WTC11 (cell line): ENCODE measurements around the gene ZFHX3. TPM values are rescaled to one million over a fixed set of nuclear protein-coding genes. Genes with fewer than 3 reads are reported as not detected.

Source experiments
- ATAC-seq: fragments of 200-7000 bp; cut with Tn5 transposase; 2 replicates; pipeline ENCODE4 v1.10.0; 2021; ENCODE audit warnings: mild to moderate bottlenecking, moderate library complexity
- CTCF ChIA-PET: fragments of 300-600 bp; sonication (Branson Sonifier 250); formaldehyde crosslinking; loops from one replicate; lab custom pipeline; 2021; ENCODE audit warnings: antibody characterized with exemption; lab: Charles Lee
- POLR2A ChIA-PET: fragments of 350-600 bp; sonication (Branson Sonifier 250); formaldehyde crosslinking; loops from one replicate; lab custom pipeline; 2021; ENCODE audit warnings: antibody characterized with exemption; lab: Charles Lee
- DNase-seq: peaks from one replicate; pipeline ENCODE4 v3.0.0; 2021; ENCODE audit warnings: low spot score
- H3K27ac Mint-ChIP-seq: 2 replicates; pipeline ENCODE4 v1.8.0; 2021; ENCODE audit warnings: mixed read lengths
- H3K27me3 Mint-ChIP-seq: 2 replicates; pipeline ENCODE4 v1.8.0; 2021; ENCODE audit warnings: low read depth, mild to moderate bottlenecking, moderate library complexity, mixed read lengths
- H3K36me3 Mint-ChIP-seq: 2 replicates; pipeline ENCODE4 v1.8.0; 2021; ENCODE audit warnings: mixed read lengths
- H3K4me1 Mint-ChIP-seq: 2 replicates; pipeline ENCODE4 v1.8.0; 2022; ENCODE audit warnings: mixed read lengths
- H3K4me3 Mint-ChIP-seq: 2 replicates; pipeline ENCODE4 v1.8.0; 2021; ENCODE audit warnings: mild to moderate bottlenecking, moderate library complexity, mixed read lengths
- H3K9me3 Mint-ChIP-seq: 2 replicates; pipeline ENCODE4 v1.8.0; 2021; ENCODE audit warnings: mixed read lengths
- ATF2 ChIP-seq: sonication (generic); formaldehyde crosslinking; IDR thresholded peaks from 2 replicates; pipeline ENCODE4 v1.8.1; 2022; ENCODE audit warnings: low read depth, missing genetic modification reagents, borderline replicate concordance
- CREB1 ChIP-seq: sonication (generic); formaldehyde crosslinking; IDR thresholded peaks from 2 replicates; pipeline ENCODE4 v1.8.0; 2023; ENCODE audit warnings: mild to moderate bottlenecking, missing genetic modification reagents
- ELF4 ChIP-seq: sonication (generic); formaldehyde crosslinking; IDR thresholded peaks from 2 replicates; pipeline ENCODE4 v1.8.1; 2022; ENCODE audit warnings: low read depth, mild to moderate bottlenecking, moderate library complexity, missing genetic modification reagents
- EMX1 ChIP-seq: fragments of 250-450 bp; sonication (Bioruptor Pico); IDR thresholded peaks from 2 replicates; pipeline ENCODE4 v1.8.0; 2021; ENCODE audit warnings: mild to moderate bottlenecking
- ERG ChIP-seq: fragments of 250-450 bp; sonication (Bioruptor Pico); IDR thresholded peaks from 2 replicates; pipeline ENCODE4 v1.8.0; 2021; ENCODE audit warnings: mild to moderate bottlenecking
- FOXJ3 ChIP-seq: sonication (generic); formaldehyde crosslinking; IDR thresholded peaks from 2 replicates; pipeline ENCODE4 v1.9.0; 2021; ENCODE audit warnings: missing genetic modification reagents, mild to moderate bottlenecking, borderline replicate concordance
- FOXP1 ChIP-seq: sonication (generic); formaldehyde crosslinking; IDR thresholded peaks from 2 replicates; pipeline ENCODE4 v1.8.0; 2022; ENCODE audit warnings: missing genetic modification reagents, mild to moderate bottlenecking, moderate library complexity, borderline replicate concordance
- KAT7 ChIP-seq: sonication (generic); formaldehyde crosslinking; IDR thresholded peaks from 2 replicates; pipeline ENCODE4 v1.8.1; 2023; ENCODE audit warnings: missing genetic modification reagents, mild to moderate bottlenecking, borderline replicate concordance
- MLX ChIP-seq: sonication (generic); formaldehyde crosslinking; IDR thresholded peaks from 2 replicates; pipeline ENCODE4 v1.8.1; 2023; ENCODE audit warnings: mild to moderate bottlenecking, missing genetic modification reagents, moderate library complexity
- MXD4 ChIP-seq: fragments of 250-450 bp; sonication (Bioruptor Pico); IDR thresholded peaks from 2 replicates; pipeline ENCODE4 v1.8.0; 2021; ENCODE audit warnings: mild to moderate bottlenecking, moderate library complexity, borderline replicate concordance
- NFATC4 ChIP-seq: fragments of 250-450 bp; sonication (Bioruptor Pico); IDR thresholded peaks from 2 replicates; pipeline ENCODE4 v1.9.0; 2021; ENCODE audit warnings: mild to moderate bottlenecking
- NR2C2 ChIP-seq: sonication (generic); formaldehyde crosslinking; IDR thresholded peaks from 2 replicates; pipeline ENCODE4 v1.8.0; 2022; ENCODE audit warnings: mild to moderate bottlenecking, missing genetic modification reagents
- RELA ChIP-seq: sonication (generic); formaldehyde crosslinking; IDR thresholded peaks from 2 replicates; pipeline ENCODE4 v1.8.1; 2022; ENCODE audit warnings: missing genetic modification reagents, mild to moderate bottlenecking, borderline replicate concordance
- TEAD1 ChIP-seq: sonication (generic); formaldehyde crosslinking; IDR thresholded peaks from 2 replicates; pipeline ENCODE4 v1.8.0; 2022; ENCODE audit warnings: mild to moderate bottlenecking, missing genetic modification reagents
- USF1 ChIP-seq: sonication (generic); formaldehyde crosslinking; IDR thresholded peaks from 2 replicates; pipeline ENCODE4 v1.8.0; 2022; ENCODE audit warnings: mild to moderate bottlenecking, missing genetic modification reagents
- ZNF138 ChIP-seq: sonication (generic); formaldehyde crosslinking; conservative IDR thresholded peaks from 2 replicates; pipeline ENCODE4 v1.8.1; 2022; ENCODE audit warnings: mild to moderate bottlenecking, moderate library complexity, missing genetic modification reagents
- ZNF232 ChIP-seq: sonication (generic); formaldehyde crosslinking; IDR thresholded peaks from 2 replicates; pipeline ENCODE4 v1.8.0; 2022; ENCODE audit warnings: mild to moderate bottlenecking, missing genetic modification reagents
- ZNF281 ChIP-seq: sonication (generic); formaldehyde crosslinking; IDR thresholded peaks from 2 replicates; pipeline ENCODE4 v1.8.0; 2023; ENCODE audit warnings: mild to moderate bottlenecking, missing genetic modification reagents
- total RNA-seq: library from RNA; stranded (reverse); gene quantifications from 3 replicates; pipeline ENCODE4 v1.2.3, GENCODE V29; 2021

The ZFHX3 gene
- total RNA-seq, 1 experiment from 2014 or later: 5.7 TPM

GRCh38 chr16:72829846-72830775 is 217.8 kb downstream of the ZFHX3 start (continued):
- no peak for TF ChIP-seq MLX (CRISPR knock-in tag)
- no peak for TF ChIP-seq USF1 (CRISPR knock-in tag)
- no peak for TF ChIP-seq MXD4
- TF ChIP-seq FOXJ3: no peak
- no peak for TF ChIP-seq ATF2 (CRISPR knock-in tag)
- no peak for TF ChIP-seq CREB1 (CRISPR knock-in tag)
- TF ChIP-seq RELA: no peak
- no peak for TF ChIP-seq TEAD1 (CRISPR knock-in tag)
- no peak for TF ChIP-seq KAT7 (CRISPR knock-in tag)
- TF ChIP-seq NR2C2: no peak
- TF ChIP-seq EMX1 (CRISPR knock-in tag): no peak
- TF ChIP-seq ZNF281 (CRISPR knock-in tag): no peak
- TF ChIP-seq ZNF138 (CRISPR knock-in tag): no peak

GRCh38 chr16:72827866-72828265 is 220.1 kb downstream of the ZFHX3 start:
- no peaks in the 10 kb centered on the region for H3K36me3 Mint-ChIP-seq
- DNase-seq: no peak
- ChIA-PET POLR2A (no interaction called here), CTCF (interaction anchor here (1.7 kb wide), 1 partner anchor 9 kb away, joined by 6 read pairs; no protein-coding TSS in a partner anchor)
- H3K4me1 Mint-ChIP-seq: peaks cover 2% of the 10 kb centered on the region; the same call in 1 of the 2 replicates
- no peak overlapping the region for H3K27ac Mint-ChIP-seq
- H3K27me3 Mint-ChIP-seq: no peaks in the 10 kb centered on the region
- TF ChIP-seq ELF4 (CRISPR knock-in tag) (no peak), ZNF232 (CRISPR knock-in tag) (no peak), ERG (CRISPR knock-in tag) (no peak), NFATC4 (CRISPR knock-in tag) (no peak), FOXP1 (CRISPR knock-in tag) (no peak)
- H3K9me3 Mint-ChIP-seq: no peaks in the 10 kb centered on the region
- H3K4me3 Mint-ChIP-seq: no peak overlapping the region
- ATAC-seq: no peak
